H9 (cell line): ENCODE measurements around the gene STAT3. TPM values are rescaled to one million over a fixed set of nuclear protein-coding genes. Genes with fewer than 3 reads are reported as not detected.
A peak's percentile ranks its signal among the peaks of the same experiment; 100 is the strongest.

ENCODE experiments used
- DNase-seq: peaks from one replicate; pipeline ENCODE4 v3.0.0-alpha.2; 2017
- H2AFZ ChIP-seq: one replicate; pipeline ENCODE4 v1.6.1; 2013; ENCODE audit warnings: mild to moderate bottlenecking, low read length, control low read depth, moderate library complexity
- H2AK5ac ChIP-seq: 2 replicates; pipeline ENCODE4 v1.6.1; 2013; ENCODE audit warnings: low read length, control low read depth, mixed read lengths; ENCODE audit not compliant: insufficient read length
- H2BK120ac ChIP-seq: one replicate; pipeline ENCODE4 v1.6.1; 2013; ENCODE audit warnings: low read depth, mild to moderate bottlenecking, low read length, control low read depth, inconsistent platforms; ENCODE audit not compliant: poor library complexity, severe bottlenecking
- H2BK12ac ChIP-seq: 2 replicates; pipeline ENCODE4 v1.6.1; 2013; ENCODE audit warnings: low read length, control low read depth, mixed read lengths, low read depth; ENCODE audit not compliant: insufficient read length
- H2BK15ac ChIP-seq: 2 replicates; pipeline ENCODE4 v1.6.1; 2013; ENCODE audit warnings: low read depth, low read length, control low read depth
- H2BK20ac ChIP-seq: one replicate; pipeline ENCODE4 v1.6.1; 2013; ENCODE audit warnings: low read depth, mild to moderate bottlenecking, low read length, control low read depth, inconsistent platforms; ENCODE audit not compliant: poor library complexity, severe bottlenecking
- H2BK5ac ChIP-seq: 2 replicates; pipeline ENCODE4 v1.6.1; 2013; ENCODE audit warnings: low read length, control low read depth, mixed read lengths; ENCODE audit not compliant: insufficient read length
- H3K14ac ChIP-seq: 2 replicates; pipeline ENCODE4 v1.6.1; 2013; ENCODE audit warnings: low read length, control low read depth; ENCODE audit not compliant: insufficient read depth
- H3K18ac ChIP-seq: 2 replicates; pipeline ENCODE4 v1.6.1; 2013; ENCODE audit warnings: low read depth, mild to moderate bottlenecking, mixed read lengths, low read length, control low read depth; ENCODE audit not compliant: insufficient read length
- H3K23ac ChIP-seq: 2 replicates; pipeline ENCODE4 v1.6.1; 2013; ENCODE audit warnings: low read length, control low read depth, mixed read lengths, low read depth; ENCODE audit not compliant: insufficient read length
- H3K23me2 ChIP-seq: 2 replicates; pipeline ENCODE4 v1.6.1; 2013; ENCODE audit warnings: low read depth, mild to moderate bottlenecking, mixed read lengths, low read length, control low read depth; ENCODE audit not compliant: insufficient read length, poor library complexity, severe bottlenecking
- H3K27ac ChIP-seq: 2 replicates; pipeline ENCODE4 v1.5.1; 2013; ENCODE audit warnings: low read length, control low read depth, mixed read lengths, low read depth; ENCODE audit not compliant: insufficient read length
- H3K27me3 ChIP-seq: 2 replicates; pipeline ENCODE4 v1.6.1; 2013; ENCODE audit warnings: low read length, control low read depth, inconsistent platforms; ENCODE audit not compliant: insufficient read depth
- H3K4ac ChIP-seq: 2 replicates; pipeline ENCODE4 v1.6.1; 2013; ENCODE audit warnings: low read depth, mild to moderate bottlenecking, control low read depth, inconsistent platforms, low read length, moderate library complexity
- H3K4me1 ChIP-seq: 2 replicates; pipeline ENCODE4 v1.6.1; 2013; ENCODE audit warnings: low read length, control low read depth, inconsistent platforms; ENCODE audit not compliant: insufficient read depth
- H3K4me2 ChIP-seq: 2 replicates; pipeline ENCODE4 v1.6.1; 2013; ENCODE audit warnings: low read length, control low read depth, mixed read lengths; ENCODE audit not compliant: insufficient read length, insufficient read depth
- H3K56ac ChIP-seq: 2 replicates; pipeline ENCODE4 v1.6.1; 2013; ENCODE audit warnings: low read depth, mild to moderate bottlenecking, mixed read lengths, low read length, control low read depth; ENCODE audit not compliant: insufficient read length
- H3K79me1 ChIP-seq: 2 replicates; pipeline ENCODE4 v1.6.1; 2013; ENCODE audit warnings: low read depth, mild to moderate bottlenecking, moderate library complexity, low read length, control low read depth, inconsistent platforms; ENCODE audit not compliant: insufficient read depth, poor library complexity, severe bottlenecking
- H3K79me2 ChIP-seq: 2 replicates; pipeline ENCODE4 v1.6.1; 2013; ENCODE audit warnings: low read length, control low read depth, inconsistent platforms; ENCODE audit not compliant: insufficient read depth
- H3K9ac ChIP-seq: 2 replicates; pipeline ENCODE4 v1.6.1; 2013; ENCODE audit warnings: low read length, control low read depth, mixed read lengths; ENCODE audit not compliant: insufficient read length; ENCODE audit errors: extremely low read depth
- H3K9me3 ChIP-seq: one replicate; pipeline ENCODE4 v1.6.1; 2013; ENCODE audit warnings: low read depth, low read length, inconsistent platforms; ENCODE audit not compliant: control insufficient read depth
- H3T11ph ChIP-seq: one replicate; pipeline ENCODE4 v1.6.1; 2013; ENCODE audit warnings: mild to moderate bottlenecking, low read length, control low read depth, inconsistent platforms
- H4K20me1 ChIP-seq: one replicate; pipeline ENCODE4 v1.6.1; 2013; ENCODE audit not compliant: control insufficient read depth, insufficient read length, insufficient read depth
- H4K5ac ChIP-seq: 2 replicates; pipeline ENCODE4 v1.6.1; 2013; ENCODE audit warnings: low read depth, mild to moderate bottlenecking, mixed read lengths, low read length, control low read depth; ENCODE audit not compliant: insufficient read length
- H4K8ac ChIP-seq: replicated peaks from 2 replicates; pipeline ENCODE4 v1.6.1; 2013; ENCODE audit warnings: low read length, control low read depth, mixed read lengths, low read depth; ENCODE audit not compliant: insufficient read length
- H4K91ac ChIP-seq: 2 replicates; pipeline ENCODE4 v1.6.1; 2013; ENCODE audit warnings: low read depth, mild to moderate bottlenecking, moderate library complexity, mixed read lengths, low read length, control low read depth; ENCODE audit not compliant: insufficient read length
- H3K27ac Mint-ChIP-seq, 3 experiments: 2 replicates in 2 of 3; 3 replicates in 1 of 3; pipeline ENCODE4 v1.8.0; 2020 to 2021; ENCODE audit warnings: mixed read lengths in 3 of 3, mild to moderate bottlenecking in 1 of 3, moderate library complexity in 1 of 3
- H3K27me3 Mint-ChIP-seq: 2 replicates; pipeline ENCODE4 v1.8.0; 2021; ENCODE audit warnings: low read depth, mild to moderate bottlenecking, moderate library complexity, mixed read lengths
- H3K36me3 Mint-ChIP-seq, 3 experiments: 2 replicates in 2 of 3; 3 replicates in 1 of 3; pipeline ENCODE4 v1.8.0; 2020 to 2021; ENCODE audit warnings: low read depth in 3 of 3, mixed read lengths in 3 of 3; ENCODE audit not compliant: insufficient read depth in 1 of 3
- H3K4me1 Mint-ChIP-seq, 2 experiments: 2 replicates each; pipeline ENCODE4 v1.8.0; 2020; ENCODE audit warnings: mixed read lengths in 2 of 2
- H3K4me3 Mint-ChIP-seq, 2 experiments: 2 replicates in 1 of 2; 3 replicates in 1 of 2; pipeline ENCODE4 v1.8.0; 2020 to 2021; ENCODE audit warnings: mild to moderate bottlenecking in 2 of 2, mixed read lengths in 2 of 2, moderate library complexity in 1 of 2
- H3K9me3 Mint-ChIP-seq, 2 experiments: 2 replicates in 1 of 2; 3 replicates in 1 of 2; pipeline ENCODE4 v1.8.0; 2020; ENCODE audit warnings: mild to moderate bottlenecking in 2 of 2, mixed read lengths in 2 of 2, moderate library complexity in 1 of 2
- CTCF ChIP-seq: fragments of 200-600 bp; sonication (generic); conservative IDR thresholded peaks from 3 replicates; pipeline ENCODE4 v1.8.0; 2021; ENCODE audit warnings: antibody characterized with exemption, mild to moderate bottlenecking
- WGBS: extraction: QIAGEN DNeasy Blood & Tissue Kit; methylation state at CpG from one replicate; pipeline ENCODE4 v1.1.7; 2013; ENCODE audit warnings: missing lambda C conversion rate, low lambda C conversion rate, mixed read lengths; ENCODE audit not compliant: insufficient read length; ENCODE audit errors: extremely low coverage; 5-methylcytosine and 5-hydroxymethylcytosine counted together
- total RNA-seq: library from RNA; stranded (reverse); gene quantifications from 2 replicates; pipeline ENCODE4 v1.2.1, GENCODE V29; 2021

Gene STAT3
- total RNA-seq, 1 experiment from 2014 or later = 83.2 TPM

- H3K23ac ChIP-seq = no peak within 1 kb of the TSS
- peak within 1 kb of the TSS; percentile 81 for H3K14ac ChIP-seq
- no peaks in the 10 kb centered on the region for H3K9me3 ChIP-seq
- H3K36me3 Mint-ChIP-seq = no peaks in the 10 kb centered on the region; a peak in 2 of 7 replicates
- H4K91ac ChIP-seq = no peak within 1 kb of the TSS
- peaks cover 46 to 50% of the 10 kb centered on the region in 2 experiments for H3K4me1 Mint-ChIP-seq
- H3K4me2 ChIP-seq = peak within 1 kb of the TSS; percentile 90
- TF ChIP-seq CTCF = no peak
- DNase-seq = peak; percentile 66
- H3K79me1 ChIP-seq = no peaks in the 10 kb centered on the region
- peaks cover 9% of the 10 kb centered on the region for H3K4me1 ChIP-seq
- H3K4ac ChIP-seq = no peak within 1 kb of the TSS; the same call in 1 of the 2 replicates
- no peak within 1 kb of the TSS for H2BK15ac ChIP-seq
- H2BK5ac ChIP-seq = no peak within 1 kb of the TSS
- WGBS = no CpG with 5 or more reads among the region's 47 CpGs
- H3K56ac ChIP-seq = no peak within 1 kb of the TSS
- no peak within 1 kb of the TSS for H2BK12ac ChIP-seq
- peak within 1 kb of the TSS; percentile 71 for H3K9ac ChIP-seq
- H2BK120ac ChIP-seq = peak within 1 kb of the TSS; percentile 74
- H3K27me3 ChIP-seq = no peaks in the 10 kb centered on the region
- H3K23me2 ChIP-seq = peaks cover 12% of the 10 kb centered on the region
- no peak within 1 kb of the TSS for H2AFZ ChIP-seq
- H3K27ac Mint-ChIP-seq = peak within 1 kb of the TSS; percentile 91 to 98 (median 93)
- H3K27ac ChIP-seq = no peak within 1 kb of the TSS
- no peaks in the 10 kb centered on the region; a peak in 1 of 5 replicates for H3K9me3 Mint-ChIP-seq
- peak within 1 kb of the TSS; percentile 68 for H3K18ac ChIP-seq
- no peak within 1 kb of the TSS for H2BK20ac ChIP-seq
- no peak within 1 kb of the TSS for H3T11ph ChIP-seq
- no peaks in the 10 kb centered on the region for H4K20me1 ChIP-seq
- H3K4me3 Mint-ChIP-seq = peak within 1 kb of the TSS; percentile 90 to 94
- no peak within 1 kb of the TSS for H2AK5ac ChIP-seq
- H4K8ac ChIP-seq = no peak within 1 kb of the TSS
- no peak within 1 kb of the TSS for H4K5ac ChIP-seq
- H3K79me2 ChIP-seq = peaks cover 4% of the 10 kb centered on the region; the same call in 1 of the 2 replicates
- H3K27me3 Mint-ChIP-seq = peaks cover 4% of the 10 kb centered on the region
Measured at GRCh38 chr17:42276359-42276608, 112.0 kb downstream of the STAT3 start, which contains the start of gene STAT5B. STAT5B (minus strand) TSS chr17:42276391; CDS start chr17:42232127, 44,264 bp downstream.
